ENCODE data around the gene APH1A. TPM values are rescaled to one million over a fixed set of nuclear protein-coding genes. Genes with fewer than 3 reads are reported as not detected.
A peak's percentile ranks its signal among the peaks of the same experiment; 100 is the strongest.
"Not testable (repeated sequence)": the region's sequence is repeated elsewhere in the genome, so short reads cannot be mapped to it uniquely, and the experiment has no call there.

Gene APH1A
- total and polyA plus RNA-seq, 3 donors from 2014 or later: 64.0 to 102 (median 86.2) TPM

DNA sequence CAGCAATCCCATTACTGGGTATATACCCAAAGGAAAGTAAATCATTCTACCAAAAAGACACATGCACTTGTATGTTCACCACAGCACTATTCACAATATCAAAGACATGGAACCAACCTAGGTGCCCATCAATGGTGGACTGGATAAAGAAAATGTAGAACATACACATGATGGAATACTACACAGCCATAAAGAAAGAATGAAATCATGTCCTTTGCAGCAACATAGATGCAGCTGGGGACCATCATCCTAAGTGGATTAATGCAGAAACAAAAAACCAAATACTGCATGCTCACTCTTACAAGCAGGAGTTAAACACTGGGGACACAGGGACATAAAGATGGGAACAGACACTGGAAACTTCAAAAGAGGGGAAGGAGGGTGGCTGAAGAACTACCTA, 41.6 kb downstream of the APH1A start:
- no peak overlapping the region for H3K27ac ChIP-seq
- no peak for TF ChIP-seq POLR2A (IDR thresholded peaks at IDR 0.05)
- TF ChIP-seq, protein P1, sequence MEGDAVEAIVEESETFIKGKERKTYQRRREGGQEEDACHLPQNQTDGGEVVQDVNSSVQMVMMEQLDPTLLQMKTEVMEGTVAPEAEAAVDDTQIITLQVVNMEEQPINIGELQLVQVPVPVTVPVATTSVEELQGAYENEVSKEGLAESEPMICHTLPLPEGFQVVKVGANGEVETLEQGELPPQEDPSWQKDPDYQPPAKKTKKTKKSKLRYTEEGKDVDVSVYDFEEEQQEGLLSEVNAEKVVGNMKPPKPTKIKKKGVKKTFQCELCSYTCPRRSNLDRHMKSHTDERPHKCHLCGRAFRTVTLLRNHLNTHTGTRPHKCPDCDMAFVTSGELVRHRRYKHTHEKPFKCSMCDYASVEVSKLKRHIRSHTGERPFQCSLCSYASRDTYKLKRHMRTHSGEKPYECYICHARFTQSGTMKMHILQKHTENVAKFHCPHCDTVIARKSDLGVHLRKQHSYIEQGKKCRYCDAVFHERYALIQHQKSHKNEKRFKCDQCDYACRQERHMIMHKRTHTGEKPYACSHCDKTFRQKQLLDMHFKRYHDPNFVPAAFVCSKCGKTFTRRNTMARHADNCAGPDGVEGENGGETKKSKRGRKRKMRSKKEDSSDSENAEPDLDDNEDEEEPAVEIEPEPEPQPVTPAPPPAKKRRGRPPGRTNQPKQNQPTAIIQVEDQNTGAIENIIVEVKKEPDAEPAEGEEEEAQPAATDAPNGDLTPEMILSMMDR (IDR thresholded peaks at IDR 0.05): no peak
- no peak for DNase-seq
- no peaks in the 10 kb centered on the region for H3K36me3 ChIP-seq (ENCODE audit: low read depth, missing control alignments)
- intact Hi-C loops (cut with DNase I; ENCODE audit: low total_unique reads): no loop called here
- H3K27me3 ChIP-seq: no peaks in the 10 kb centered on the region
- H3K9me3 ChIP-seq: no peaks in the 10 kb centered on the region
- H3K4me3 ChIP-seq: no peak overlapping the region
- no peaks in the 10 kb centered on the region for H3K4me1 ChIP-seq

DNA sequence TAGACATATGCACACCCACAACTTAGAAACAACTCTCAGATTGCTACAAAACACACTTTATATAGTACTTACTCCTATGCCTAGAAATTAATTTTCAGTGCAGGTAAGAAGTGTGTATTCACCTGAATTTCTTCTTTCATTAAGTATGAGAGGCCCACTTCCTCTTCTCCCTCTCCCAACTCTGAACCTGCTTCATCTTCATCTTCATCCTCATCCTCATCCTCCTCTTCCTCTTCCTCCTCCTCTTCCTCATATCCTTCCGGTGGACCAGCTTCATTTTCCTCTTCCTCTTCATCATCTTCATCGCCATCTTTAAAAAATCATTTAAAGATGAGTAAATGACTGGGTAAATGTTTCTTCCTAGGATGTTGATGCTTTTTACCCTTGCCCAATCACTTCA, 42.3 kb downstream of the APH1A start:
- no peaks in the 10 kb centered on the region for H3K4me1 ChIP-seq
- no peak for DNase-seq
- H3K9me3 ChIP-seq: no peaks in the 10 kb centered on the region
- H3K27ac ChIP-seq: no peak overlapping the region
- no peak overlapping the region for H3K4me3 ChIP-seq
- WGBS, 2 donors: 78 to 90% methylated on average over 2 of the region's 2 CpGs
- TF ChIP-seq, protein P1 (IDR thresholded peaks at IDR 0.05): no peak
- no peak for TF ChIP-seq POLR2A (IDR thresholded peaks at IDR 0.05)
- intact Hi-C loops (cut with DNase I; ENCODE audit: low total_unique reads): no loop called here
- no peaks in the 10 kb centered on the region for H3K27me3 ChIP-seq
- no peaks in the 10 kb centered on the region for H3K36me3 ChIP-seq (ENCODE audit: low read depth, missing control alignments)

DNA sequence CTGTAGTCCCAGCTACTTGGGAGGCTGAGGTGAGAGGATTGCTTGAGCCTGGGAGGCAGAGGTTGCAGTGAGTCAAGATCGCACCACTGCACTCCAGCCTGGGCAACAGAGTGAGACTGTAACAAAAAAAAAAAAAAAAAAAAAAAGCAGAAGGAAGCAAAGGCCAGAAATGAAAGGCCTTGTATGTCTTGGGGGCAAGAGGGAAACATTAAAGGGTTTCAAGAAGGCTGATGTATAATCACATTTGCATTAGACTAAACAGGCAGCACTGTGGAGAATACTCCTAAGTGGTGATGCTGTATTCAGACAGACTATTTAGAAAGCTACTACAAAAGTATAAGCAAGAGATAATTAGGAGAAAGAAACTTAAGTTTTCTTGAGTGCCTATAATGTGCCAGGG, 43.3 kb downstream of the APH1A start:
- 91 to 100% methylated on average over 1 of the region's 1 CpG for WGBS, 2 donors
- H3K9me3 ChIP-seq: no peaks in the 10 kb centered on the region
- intact Hi-C loops (cut with DNase I; ENCODE audit: low total_unique reads): no loop called here
- H3K4me3 ChIP-seq: no peak overlapping the region
- H3K27ac ChIP-seq: no peak overlapping the region
- H3K27me3 ChIP-seq: no peaks in the 10 kb centered on the region
- no peak for DNase-seq
- no peak for TF ChIP-seq POLR2A (IDR thresholded peaks at IDR 0.05)
- TF ChIP-seq, protein P1 (IDR thresholded peaks at IDR 0.05): no peak
- H3K4me1 ChIP-seq: no peaks in the 10 kb centered on the region
- no peaks in the 10 kb centered on the region for H3K36me3 ChIP-seq (ENCODE audit: low read depth, missing control alignments)

DNA sequence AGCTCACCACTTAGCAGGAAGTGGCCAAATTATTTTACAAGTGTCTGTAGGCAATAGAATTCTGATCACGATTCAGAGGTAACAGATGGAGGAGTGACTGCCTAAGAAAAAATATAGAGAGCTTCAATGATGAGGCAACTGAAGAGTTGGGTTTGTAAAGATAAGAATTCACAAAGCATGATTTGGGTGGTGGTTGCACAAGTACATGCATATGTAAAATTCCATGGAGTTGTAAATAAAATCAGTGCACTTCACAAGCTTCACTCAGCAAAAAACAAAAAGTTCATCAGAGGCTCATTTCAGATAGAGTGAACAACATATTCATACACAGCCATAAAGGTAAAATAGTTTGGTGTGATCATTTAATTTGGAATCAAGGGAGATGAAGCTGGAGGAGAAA, 43.8 kb downstream of the APH1A start:
- Histone ChIP-seq H3K27ac (no peak overlapping the region), H3K9me3 (no peaks in the 10 kb centered on the region), H3K4me1 (no peaks in the 10 kb centered on the region), H3K36me3 (ENCODE audit: low read depth, missing control alignments) (no peaks in the 10 kb centered on the region), H3K27me3 (no peaks in the 10 kb centered on the region), H3K4me3 (no peak overlapping the region)
- no peak for TF ChIP-seq POLR2A (IDR thresholded peaks at IDR 0.05)
- TF ChIP-seq, protein P1 (IDR thresholded peaks at IDR 0.05): no peak
- intact Hi-C loops (cut with DNase I; ENCODE audit: low total_unique reads): no loop called here
- 90 to 96% methylated on average over 1 of the region's 1 CpG for WGBS, 2 donors
- no peak for DNase-seq

DNA sequence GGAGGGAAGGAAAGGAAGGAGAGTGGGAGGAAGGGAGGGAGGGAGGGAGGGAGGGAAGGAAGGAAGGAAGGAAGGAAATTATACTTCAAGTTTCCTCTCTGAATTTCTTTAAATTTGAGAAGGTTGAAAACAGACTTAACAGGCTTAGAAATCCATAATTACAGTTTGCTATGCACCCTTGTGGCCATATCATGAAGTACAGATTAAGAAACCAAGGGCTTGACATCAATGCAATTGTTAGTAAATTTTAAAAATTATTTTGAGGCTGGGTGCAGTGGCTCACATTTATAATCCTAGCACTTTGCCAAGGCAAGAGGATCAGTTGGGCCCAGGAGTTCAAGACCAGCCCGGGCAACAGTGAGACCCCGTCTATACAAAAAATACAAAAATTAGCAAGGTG, 47.3 kb downstream of the APH1A start:
- WGBS, 2 donors: 93 to 95% methylated on average over 2 of the region's 2 CpGs
- DNase-seq: no peak
- Histone ChIP-seq H3K27ac (no peak overlapping the region), H3K9me3 (no peaks in the 10 kb centered on the region), H3K27me3 (no peaks in the 10 kb centered on the region), H3K4me1 (no peaks in the 10 kb centered on the region), H3K4me3 (no peak overlapping the region), H3K36me3 (ENCODE audit: low read depth, missing control alignments) (no peaks in the 10 kb centered on the region)
- intact Hi-C loops (cut with DNase I; ENCODE audit: low total_unique reads): no loop called here
- TF ChIP-seq, protein P1 (IDR thresholded peaks at IDR 0.05): peak in 1 of 3 experiments; percentile 55
- TF ChIP-seq POLR2A (IDR thresholded peaks at IDR 0.05): no peak

DNA sequence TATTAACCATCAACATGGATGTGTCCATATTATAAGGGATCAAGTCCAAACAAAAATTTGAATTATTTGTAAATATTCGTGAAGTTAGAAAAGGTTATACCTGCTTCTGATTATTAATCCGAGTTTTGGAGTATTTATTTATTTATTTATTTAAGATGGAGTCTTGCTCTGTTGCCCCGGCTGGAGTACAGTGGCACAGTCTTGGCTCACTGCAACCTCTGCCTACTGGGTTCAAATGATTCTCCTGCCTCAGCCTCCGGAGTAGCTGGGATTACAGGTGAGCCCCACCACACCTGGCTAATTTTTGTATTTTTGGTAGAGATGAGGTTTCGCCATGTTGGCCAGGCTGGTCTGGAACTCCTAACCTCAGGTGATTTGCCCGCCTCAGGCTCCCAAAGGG, 53.0 kb downstream of the APH1A start:
- intact Hi-C loops (cut with DNase I; ENCODE audit: low total_unique reads); H3K27ac ChIP-seq; H3K4me1 ChIP-seq; H3K9me3 ChIP-seq; H3K4me3 ChIP-seq; H3K27me3 ChIP-seq; DNase-seq; H3K36me3 ChIP-seq (ENCODE audit: low read depth, missing control alignments): not testable (repeated sequence)
- 76 to 87% methylated on average over 6 of the region's 6 CpGs for WGBS, 2 donors
